HG03159 (cell line): ENCODE data around the gene UNC80.

Source experiments
- ATAC-seq: cut with Tn5 transposase; IDR thresholded peaks from one replicate; pipeline ENCODE4 v1.9.1; 2021; ENCODE audit warnings: mild to moderate bottlenecking, moderate library complexity; ENCODE audit not compliant: unreplicated experiment

Gene UNC80

GRCh38 chr2:209805351-209805750, 33.7 kb downstream of the UNC80 start:
- ATAC-seq, result no peak

DNA sequence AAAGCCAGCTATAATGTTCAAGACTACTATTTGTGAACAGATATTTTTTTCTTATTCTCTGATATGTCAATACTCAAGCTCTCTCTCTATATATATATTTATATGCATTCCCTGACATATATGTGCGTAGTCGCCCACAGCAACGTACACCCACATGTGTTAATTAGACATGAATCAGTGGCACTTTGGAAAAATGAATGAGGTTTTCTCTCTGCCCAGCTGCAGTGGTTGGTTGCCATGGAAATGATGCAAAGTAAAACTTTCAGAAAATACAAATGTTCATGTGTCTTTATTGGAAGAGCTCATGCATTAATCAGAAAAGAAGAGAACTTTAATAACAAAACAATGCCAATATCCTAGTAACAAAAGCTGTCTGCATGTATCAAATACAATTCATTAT, 34.7 kb downstream of the UNC80 start:
- ATAC-seq, result no peak

DNA sequence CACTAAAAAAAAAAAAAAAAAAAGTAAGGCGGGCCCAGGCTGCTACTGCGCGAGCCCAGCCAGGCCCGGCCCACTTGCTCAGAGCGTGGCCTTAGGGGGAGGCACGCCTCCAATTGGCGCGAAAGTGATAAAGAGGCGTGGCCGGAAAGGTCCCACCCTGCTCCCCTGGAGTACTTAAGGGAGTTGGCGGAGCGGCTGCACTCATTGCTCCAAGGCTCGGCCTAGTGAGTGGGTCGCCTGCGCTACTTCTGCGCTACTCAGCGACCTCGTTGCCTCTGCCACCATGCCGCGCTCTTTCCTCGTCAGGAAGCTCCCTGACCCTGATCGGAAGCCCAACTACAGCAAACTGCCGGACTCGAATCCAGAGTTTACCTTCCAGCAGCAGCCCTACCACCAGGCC, 36.9 kb downstream of the UNC80 start:
- no peak for ATAC-seq

DNA sequence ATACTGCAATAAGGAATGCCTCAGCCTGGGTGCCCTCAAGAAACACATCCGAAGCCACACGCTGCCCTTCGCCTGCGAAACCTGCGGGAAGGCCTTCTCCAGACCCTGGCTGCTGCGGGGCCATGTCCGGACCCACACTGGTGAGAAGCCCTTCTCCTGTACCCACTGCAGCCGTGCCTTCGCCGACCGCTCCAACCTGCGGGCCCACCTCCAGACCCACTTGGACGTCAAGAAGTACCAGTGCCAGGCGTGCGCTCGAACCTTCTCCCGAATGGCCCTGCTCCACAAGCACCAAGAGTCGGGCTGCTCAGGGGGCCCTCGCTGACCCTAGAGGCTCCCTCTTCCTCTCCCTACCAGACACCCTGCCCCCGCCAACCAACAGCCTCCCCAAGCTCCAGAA, 37.6 kb downstream of the UNC80 start:
- ATAC-seq, result no peak

- ATAC-seq, result no peak
Measured at GRCh38 chr2:209817844-209818271, 46.2 kb downstream of the UNC80 start.

- no peak for ATAC-seq
Measured at GRCh38 chr2:209818939-209819338, 47.3 kb downstream of the UNC80 start.

DNA sequence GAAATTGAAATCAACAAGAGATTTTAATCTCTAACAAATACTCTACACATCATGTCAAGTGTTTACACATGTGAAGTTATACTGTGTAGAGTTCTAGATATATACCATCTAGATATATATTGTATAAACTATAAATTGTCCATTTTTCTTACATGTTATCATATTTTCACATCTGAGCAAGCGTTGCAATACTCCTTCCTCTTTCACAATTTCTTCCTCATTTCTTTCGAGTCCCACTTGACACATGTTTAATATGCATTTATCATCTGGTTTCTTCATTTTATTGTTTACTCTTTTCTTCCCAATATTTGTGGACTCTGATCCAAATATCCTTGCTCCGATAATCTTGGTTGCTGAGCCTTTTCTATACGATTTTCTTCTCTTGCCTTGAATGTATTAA, 50.2 kb downstream of the UNC80 start:
- no peak for ATAC-seq

- no peak for ATAC-seq
Measured at GRCh38 chr2:209823484-209823883, 51.9 kb downstream of the UNC80 start.

GRCh38 chr2:209824391-209824790, 52.8 kb downstream of the UNC80 start:
- no peak for ATAC-seq

DNA sequence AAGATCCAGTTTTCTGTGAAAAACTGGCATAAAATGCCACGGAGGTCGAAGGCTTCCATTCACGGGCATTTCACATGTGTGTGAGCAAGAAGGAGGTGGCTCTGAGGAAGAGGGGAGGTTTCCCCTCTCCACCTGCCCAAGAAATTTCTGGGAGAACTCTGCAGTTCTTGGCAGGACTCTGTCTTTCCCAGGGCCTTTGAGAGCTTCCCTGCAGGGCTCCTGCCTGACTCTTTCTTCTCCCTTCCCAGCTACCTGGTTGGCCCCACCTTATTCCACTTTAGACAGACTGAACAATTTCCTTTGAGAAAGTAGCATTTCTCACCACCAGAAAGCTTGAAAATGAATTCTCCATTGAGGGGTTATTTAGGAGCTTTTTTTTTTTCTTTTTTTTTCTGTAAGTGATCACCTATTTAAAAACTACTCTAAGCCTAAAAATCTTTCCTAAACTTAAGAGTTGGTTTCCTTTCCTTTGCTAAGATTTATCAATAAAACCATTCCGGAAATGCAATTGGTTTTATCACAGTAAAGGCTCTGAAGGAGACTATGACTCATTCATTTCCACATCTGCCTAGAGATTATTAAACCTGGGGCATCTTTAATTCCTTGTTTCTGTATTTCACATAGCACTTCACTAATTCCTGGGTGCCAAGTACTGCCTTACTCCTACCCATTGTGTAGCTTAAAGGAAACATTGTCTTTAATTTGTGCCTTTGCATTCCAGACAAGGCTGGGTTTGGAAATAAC, 59.3 kb downstream of the UNC80 start:
- no peak for ATAC-seq

DNA sequence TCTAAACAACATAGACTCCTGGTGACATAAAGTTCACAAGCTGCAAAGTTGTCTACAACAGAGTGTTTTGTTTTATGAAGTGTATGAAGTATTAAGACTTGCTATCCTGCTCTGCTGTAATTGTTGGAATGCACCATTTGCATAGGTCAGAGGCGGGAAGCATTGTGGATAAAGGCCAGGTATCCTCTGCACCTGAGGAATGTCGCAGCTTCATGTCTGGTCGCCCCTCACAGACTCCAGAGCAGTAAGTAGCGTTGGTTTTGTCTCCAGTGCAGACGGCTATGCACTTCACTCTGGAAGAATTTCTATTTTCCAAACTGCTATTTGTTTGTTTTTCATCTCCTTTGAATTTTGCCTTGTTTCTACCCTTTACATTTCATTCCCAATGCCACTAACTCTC, 63.1 kb downstream of the UNC80 start:
- no peak for ATAC-seq

DNA sequence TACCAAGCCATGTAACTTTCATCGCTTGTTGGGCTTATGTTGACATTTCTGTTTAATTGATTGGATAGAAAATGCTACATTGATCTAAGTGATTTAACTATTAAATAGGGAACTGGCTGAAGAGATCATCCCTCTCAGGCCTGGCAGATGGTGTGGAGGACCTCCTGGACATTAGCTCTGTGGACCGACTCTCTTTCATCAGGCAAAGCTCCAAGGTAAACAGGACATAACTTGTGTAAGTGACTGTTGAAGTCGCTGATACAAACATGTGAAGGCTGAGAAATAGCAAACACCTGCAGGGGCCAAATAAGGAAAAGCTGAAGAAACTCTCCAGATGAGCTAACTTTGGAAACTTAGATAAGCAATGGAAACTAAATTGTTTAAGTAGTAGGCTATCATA, 68.8 kb downstream of the UNC80 start:
- ATAC-seq, result no peak

DNA sequence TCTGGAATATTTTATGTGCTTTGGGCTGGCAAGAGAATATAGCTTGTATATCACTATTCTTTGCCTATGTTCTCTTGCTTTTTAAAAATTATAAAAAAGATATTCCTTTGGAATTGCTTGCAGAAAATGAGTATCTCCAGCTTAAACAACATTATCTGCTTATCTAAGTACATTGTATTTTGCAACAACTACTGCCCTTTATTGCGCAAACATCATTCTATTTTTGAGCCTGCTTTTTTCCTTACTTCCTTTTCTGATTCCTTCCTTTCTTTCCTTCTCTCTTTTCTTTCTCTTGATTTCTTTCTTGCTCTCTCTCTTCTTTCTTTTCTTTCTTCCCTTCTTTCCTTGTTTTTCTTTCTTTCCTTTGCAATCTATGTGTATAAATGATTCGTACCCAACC, 74.0 kb downstream of the UNC80 start:
- ATAC-seq, result no peak

DNA sequence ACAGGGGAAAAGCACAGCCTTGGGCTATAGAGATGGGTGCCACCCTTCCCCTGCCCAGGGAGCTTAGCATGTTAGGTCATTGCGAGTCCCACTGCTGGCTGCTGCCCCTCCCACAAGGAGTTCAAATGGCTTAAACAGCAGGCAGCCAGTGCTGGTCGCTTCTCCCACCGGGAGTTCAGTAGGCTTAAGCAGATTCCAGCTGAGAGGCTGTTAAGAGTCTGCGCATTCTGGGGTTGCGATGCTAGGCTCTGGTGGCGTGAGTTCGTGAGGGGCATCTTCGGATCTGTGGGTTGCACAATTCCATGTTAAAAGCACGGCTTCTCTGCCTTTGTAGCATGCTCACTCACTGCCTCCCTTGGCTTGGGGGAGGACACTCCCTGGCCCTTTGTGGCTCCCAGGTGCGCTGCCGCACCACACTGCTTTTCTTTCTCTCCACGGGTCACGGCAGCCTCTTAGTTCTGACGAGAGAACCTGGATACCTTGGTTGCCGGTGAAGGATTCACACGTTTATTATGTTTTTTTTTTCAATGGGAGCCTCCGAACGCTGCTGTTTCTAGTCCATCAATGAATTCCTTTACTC, 93.2 kb downstream of the UNC80 start:
- no peak for ATAC-seq

DNA sequence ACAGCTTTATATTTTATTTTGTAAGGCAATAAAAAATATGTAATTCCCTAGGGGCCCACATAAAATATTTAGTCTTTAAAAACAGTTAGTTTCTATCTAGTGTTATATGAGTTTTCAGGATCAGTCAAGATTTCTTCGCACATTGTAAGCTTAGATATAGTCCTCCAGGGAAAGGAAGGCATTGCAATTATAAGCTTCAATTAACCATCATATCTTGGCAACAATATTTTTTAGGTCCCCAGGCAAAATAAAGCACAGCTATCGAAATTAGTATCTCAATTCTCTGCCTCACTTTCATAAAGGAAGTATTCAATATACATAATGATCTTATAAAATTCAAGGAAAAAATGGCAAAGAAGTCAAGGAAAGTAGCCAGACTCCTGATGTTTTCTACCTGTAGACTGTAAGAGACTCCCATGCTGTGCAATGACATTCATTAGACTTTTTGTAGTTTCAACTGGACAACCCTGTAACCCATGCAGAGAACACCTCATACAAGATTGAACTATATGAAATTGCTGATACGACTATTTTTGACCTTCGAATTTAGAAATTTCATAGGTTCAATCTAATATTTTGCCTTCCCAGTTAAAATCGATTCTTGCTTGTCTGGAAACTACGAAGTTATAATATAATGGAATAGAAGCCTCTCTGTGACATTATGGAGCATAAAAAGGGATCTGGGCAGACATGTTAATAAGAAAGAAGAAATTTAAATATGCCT, 96.8 kb downstream of the UNC80 start:
- ATAC-seq, result no peak

DNA sequence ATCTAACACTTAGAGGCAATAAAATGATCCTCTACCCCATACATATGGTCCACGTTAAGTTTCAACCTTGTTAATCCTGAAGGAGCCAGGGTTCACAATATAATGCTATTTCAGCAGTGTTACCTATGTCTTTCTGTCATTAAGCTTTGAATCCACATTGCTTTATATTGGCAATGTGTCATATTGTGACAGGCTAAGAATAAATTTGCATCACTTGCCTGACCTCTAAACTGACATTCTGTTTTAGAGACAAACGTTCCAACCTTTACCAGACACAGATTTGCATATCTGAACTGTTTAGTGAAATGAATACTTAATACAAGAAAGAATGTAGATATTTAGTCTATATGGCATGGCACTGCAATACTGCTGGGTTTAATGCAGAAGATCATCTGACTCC, 98.4 kb downstream of the UNC80 start:
- no peak for ATAC-seq

DNA sequence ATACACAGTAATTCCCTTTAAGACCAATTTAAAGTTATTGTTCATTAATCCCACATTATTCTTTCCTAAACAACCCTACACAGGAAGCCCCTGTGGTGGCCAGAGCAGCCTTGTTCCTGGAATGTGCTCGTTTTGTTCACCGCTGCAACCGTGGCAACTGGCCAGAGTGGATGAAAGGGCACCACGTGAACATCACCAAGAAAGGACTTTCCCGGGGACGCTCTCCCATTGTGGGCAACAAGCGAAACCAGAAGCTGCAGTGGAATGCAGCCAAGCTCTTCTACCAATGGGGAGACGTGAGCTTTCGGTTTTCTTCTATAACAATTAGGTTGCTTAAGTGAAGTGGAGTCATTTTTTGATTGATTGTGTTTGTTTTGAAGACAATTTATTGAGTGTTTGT, 101.0 kb downstream of the UNC80 start:
- no peak for ATAC-seq

DNA sequence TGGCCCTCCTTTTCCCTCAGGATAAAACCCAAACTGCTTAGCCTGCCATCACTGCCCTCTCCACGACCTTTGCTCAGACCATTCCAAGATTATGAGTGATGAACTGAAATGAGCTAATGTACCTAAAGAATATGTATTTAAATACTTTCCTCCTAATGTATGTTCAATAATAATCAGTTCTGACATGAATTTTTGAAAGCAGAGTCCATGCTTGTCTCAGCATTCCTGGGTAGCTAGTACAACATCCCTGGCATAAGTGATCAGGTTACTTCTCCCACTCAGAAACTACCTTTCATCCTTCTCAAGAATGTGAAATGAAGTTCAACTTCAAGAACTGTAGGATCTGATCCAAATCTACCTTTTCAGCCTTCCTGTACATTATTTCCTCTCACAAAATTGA, 103.6 kb downstream of the UNC80 start:
- no peak for ATAC-seq

- ATAC-seq, result no peak
Measured at GRCh38 chr2:209876211-209876610, 104.6 kb downstream of the UNC80 start.

DNA sequence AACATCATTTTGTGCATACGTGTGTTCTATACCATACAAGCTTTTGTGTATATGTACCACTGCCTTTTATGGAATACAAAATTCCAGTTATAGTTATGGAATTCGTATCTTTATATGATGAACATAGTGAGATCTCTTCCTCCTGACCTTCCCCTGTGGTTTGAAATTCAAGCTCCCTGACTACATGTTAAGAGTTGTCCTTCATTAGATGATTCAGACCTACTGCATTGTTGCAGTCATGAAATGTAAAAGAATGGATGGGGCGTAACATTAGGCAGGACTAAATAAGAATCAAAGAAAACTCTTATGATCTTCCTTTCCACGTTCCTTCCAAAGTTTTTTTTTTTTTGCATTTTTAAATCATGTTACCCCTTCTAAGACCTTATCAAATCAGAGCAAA, 107.1 kb downstream of the UNC80 start:
- ATAC-seq, result no peak

DNA sequence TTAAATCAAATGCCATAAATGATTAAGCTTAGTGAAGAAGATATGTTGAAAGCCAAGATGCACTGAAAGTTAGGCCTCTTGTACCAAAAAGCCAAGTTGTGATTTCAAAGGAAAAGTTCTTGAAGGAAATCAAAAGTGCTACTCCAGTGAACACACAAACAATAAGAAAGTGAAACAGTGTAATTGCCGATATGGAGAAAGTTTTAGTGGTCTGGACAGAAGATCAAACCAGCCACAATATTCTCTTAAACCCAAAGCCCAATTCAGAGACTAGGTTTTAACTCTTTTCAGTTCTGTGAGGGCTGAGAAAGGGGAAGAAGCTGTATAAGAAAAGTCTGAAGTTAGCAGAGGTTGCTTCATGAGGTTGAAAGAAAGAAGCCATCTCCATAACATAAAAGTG, 129.0 kb downstream of the UNC80 start:
- ATAC-seq, result no peak

DNA sequence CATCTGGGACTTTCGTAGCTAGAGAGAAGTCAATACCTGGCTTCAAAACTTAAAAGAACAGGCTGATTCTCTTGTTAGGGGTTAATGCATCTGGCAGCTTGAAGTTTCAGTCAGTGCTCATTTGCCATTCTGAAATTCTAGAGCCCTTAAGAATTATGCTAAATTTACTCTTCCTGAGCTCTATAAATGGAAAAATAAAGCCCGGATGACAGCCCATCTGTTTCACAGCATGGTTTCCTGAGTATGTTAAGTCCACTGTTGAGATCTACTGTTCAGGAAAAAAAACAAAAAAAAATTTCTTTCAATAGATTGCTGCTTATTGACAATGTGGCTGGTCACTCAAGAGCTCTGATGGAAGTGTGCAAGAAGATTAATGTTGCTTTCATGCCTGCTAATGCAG, 129.5 kb downstream of the UNC80 start:
- ATAC-seq, result no peak
